GM12878 (cell line): ENCODE results near the gene OGFOD3.

Experiments
- CHD4 ChIP-seq: fragments of 200-600 bp; sonication (generic); IDR thresholded peaks from 2 replicates; pipeline ENCODE4 v1.6.1; 2016; ENCODE audit warnings: mild to moderate bottlenecking
- CREB1 ChIP-seq: IDR thresholded peaks from 2 replicates; pipeline ENCODE4 v1.6.1; 2012; ENCODE audit warnings: low read depth, mild to moderate bottlenecking, inconsistent platforms
- CREM ChIP-seq: IDR thresholded peaks from 2 replicates; pipeline ENCODE4 v1.6.1; 2014; ENCODE audit warnings: antibody characterized with exemption, low read depth
- ESRRA ChIP-seq: IDR thresholded peaks from 2 replicates; pipeline ENCODE4 v1.6.1; 2012; ENCODE audit warnings: mild to moderate bottlenecking, low read length, improper control_type of control experiment
- HDAC2 ChIP-seq: fragments of 200-600 bp; sonication (generic); IDR thresholded peaks from 2 replicates; pipeline ENCODE4 v1.6.1; 2017
- NR2F1 ChIP-seq: fragments of 450-650 bp; conservative IDR thresholded peaks from 2 replicates; pipeline ENCODE4 v1.6.1; 2017; ENCODE audit warnings: mild to moderate bottlenecking
- REST ChIP-seq: IDR thresholded peaks from 2 replicates; pipeline ENCODE4 v1.6.1; 2012; ENCODE audit warnings: mild to moderate bottlenecking, low read depth, low read length
- TCF12 ChIP-seq: IDR thresholded peaks from 2 replicates; pipeline ENCODE4 v1.6.1; 2011; ENCODE audit warnings: low read depth, mild to moderate bottlenecking, low read length
- ZSCAN29 ChIP-seq: fragments of 450-650 bp; IDR thresholded peaks from 2 replicates; pipeline ENCODE4 v1.6.1; 2017; ENCODE audit warnings: mild to moderate bottlenecking, moderate library complexity
- ZZZ3 ChIP-seq: IDR thresholded peaks from 2 replicates; pipeline ENCODE4 v1.6.1; 2011; ENCODE audit warnings: low read depth; ENCODE audit not compliant: control insufficient read depth, insufficient read length
- TF ChIP-seq, protein P1 (sequence below): fragments of 450-650 bp; IDR thresholded peaks from 2 replicates; pipeline ENCODE4 v1.6.1; 2014; ENCODE audit warnings: mild to moderate bottlenecking
- TF ChIP-seq, protein P2 (sequence below): IDR thresholded peaks from 2 replicates; pipeline ENCODE4 v1.6.1; 2012; ENCODE audit warnings: low read depth, low read length, improper control_type of control experiment
- TF ChIP-seq, protein P3 (sequence below), 3 experiments: IDR thresholded peaks in 2 of 3; conservative IDR thresholded peaks in 1 of 3; 2 replicates each; pipeline ENCODE4 v1.5.1; 2011; ENCODE audit warnings: low read depth in 3 of 3, low read length in 3 of 3, mild to moderate bottlenecking in 3 of 3, control low read depth in 2 of 3, moderate library complexity in 2 of 3, inconsistent platforms in 1 of 3, mixed read lengths in 1 of 3; ENCODE audit not compliant: control insufficient read depth in 2 of 3, insufficient read depth in 1 of 3; ENCODE audit errors: extremely low read depth in 1 of 3

- TF ChIP-seq TCF12 (no peak), ZZZ3 (no peak), ZSCAN29 (no peak), NR2F1 (no peak), REST (no peak), ESRRA (no peak), HDAC2 (no peak), CREB1 (no peak), CREM (no peak), CHD4 (no peak)
- TF ChIP-seq, protein P1, sequence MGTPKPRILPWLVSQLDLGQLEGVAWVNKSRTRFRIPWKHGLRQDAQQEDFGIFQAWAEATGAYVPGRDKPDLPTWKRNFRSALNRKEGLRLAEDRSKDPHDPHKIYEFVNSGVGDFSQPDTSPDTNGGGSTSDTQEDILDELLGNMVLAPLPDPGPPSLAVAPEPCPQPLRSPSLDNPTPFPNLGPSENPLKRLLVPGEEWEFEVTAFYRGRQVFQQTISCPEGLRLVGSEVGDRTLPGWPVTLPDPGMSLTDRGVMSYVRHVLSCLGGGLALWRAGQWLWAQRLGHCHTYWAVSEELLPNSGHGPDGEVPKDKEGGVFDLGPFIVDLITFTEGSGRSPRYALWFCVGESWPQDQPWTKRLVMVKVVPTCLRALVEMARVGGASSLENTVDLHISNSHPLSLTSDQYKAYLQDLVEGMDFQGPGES: no peak
- TF ChIP-seq, protein P2, sequence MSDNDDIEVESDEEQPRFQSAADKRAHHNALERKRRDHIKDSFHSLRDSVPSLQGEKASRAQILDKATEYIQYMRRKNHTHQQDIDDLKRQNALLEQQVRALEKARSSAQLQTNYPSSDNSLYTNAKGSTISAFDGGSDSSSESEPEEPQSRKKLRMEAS: no peak
- TF ChIP-seq, protein P3, sequence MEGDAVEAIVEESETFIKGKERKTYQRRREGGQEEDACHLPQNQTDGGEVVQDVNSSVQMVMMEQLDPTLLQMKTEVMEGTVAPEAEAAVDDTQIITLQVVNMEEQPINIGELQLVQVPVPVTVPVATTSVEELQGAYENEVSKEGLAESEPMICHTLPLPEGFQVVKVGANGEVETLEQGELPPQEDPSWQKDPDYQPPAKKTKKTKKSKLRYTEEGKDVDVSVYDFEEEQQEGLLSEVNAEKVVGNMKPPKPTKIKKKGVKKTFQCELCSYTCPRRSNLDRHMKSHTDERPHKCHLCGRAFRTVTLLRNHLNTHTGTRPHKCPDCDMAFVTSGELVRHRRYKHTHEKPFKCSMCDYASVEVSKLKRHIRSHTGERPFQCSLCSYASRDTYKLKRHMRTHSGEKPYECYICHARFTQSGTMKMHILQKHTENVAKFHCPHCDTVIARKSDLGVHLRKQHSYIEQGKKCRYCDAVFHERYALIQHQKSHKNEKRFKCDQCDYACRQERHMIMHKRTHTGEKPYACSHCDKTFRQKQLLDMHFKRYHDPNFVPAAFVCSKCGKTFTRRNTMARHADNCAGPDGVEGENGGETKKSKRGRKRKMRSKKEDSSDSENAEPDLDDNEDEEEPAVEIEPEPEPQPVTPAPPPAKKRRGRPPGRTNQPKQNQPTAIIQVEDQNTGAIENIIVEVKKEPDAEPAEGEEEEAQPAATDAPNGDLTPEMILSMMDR (IDR thresholded peaks at IDR 0.05 in 2 of 3, conservative IDR thresholded peaks at IDR 0.05 in 1 of 3; ENCODE audit: control insufficient read depth in 2 of 3, extremely low read depth in 1 of 3, insufficient read depth in 1 of 3, low read depth in 3 of 3, low read length in 3 of 3): no peak
These were observed 2.6 kb downstream of the OGFOD3 start for GRCh38 chr17:82415786-82416185.
